K562 (cell line): ENCODE results near the gene FZD1. TPM values are rescaled to one million over a fixed set of nuclear protein-coding genes. Genes with fewer than 3 reads are reported as not detected.

Experiments used
- ERF ChIP-seq: fragments of 450-650 bp; formaldehyde crosslinking; IDR thresholded peaks from 2 replicates; pipeline ENCODE4 v1.4.0; 2020; ENCODE audit warnings: mild to moderate bottlenecking, mixed read lengths
- FUS ChIP-seq: fragments of 200-400 bp; formaldehyde crosslinking; optimal IDR thresholded peaks from 2 replicates; pipeline ENCODE3; 2017; ENCODE audit warnings: low read depth, low read length
- MAZ ChIP-seq, 2 experiments: fragments of 450-650 bp in 1 of 2; sonication (generic) in 1 of 2; formaldehyde crosslinking; IDR thresholded peaks in 1 of 2; conservative IDR thresholded peaks in 1 of 2; 2 replicates each; pipeline versions ENCODE4 v1.4.0 to v1.5.0; 2020; ENCODE audit warnings: mild to moderate bottlenecking in 1 of 2, missing genetic modification reagents in 1 of 2
- MED1 ChIP-seq: sonication (generic); formaldehyde crosslinking; IDR thresholded peaks from 2 replicates; pipeline ENCODE4 v1.8.1; 2023; ENCODE audit warnings: missing genetic modification reagents, borderline replicate concordance
- PHB ChIP-seq: fragments of 250-450 bp; sonication (Bioruptor Pico); IDR thresholded peaks from 2 replicates; pipeline ENCODE4 v1.5.0; 2021
- PTTG1 ChIP-seq: fragments of 450-650 bp; IDR thresholded peaks from 2 replicates; pipeline ENCODE4 v1.6.1; 2016; ENCODE audit warnings: low read depth, mild to moderate bottlenecking, missing genetic modification characterization, missing compliant biosample characterization
- PURB ChIP-seq: sonication (generic); formaldehyde crosslinking; IDR thresholded peaks from 2 replicates; pipeline ENCODE4 v1.9.0; 2021; ENCODE audit warnings: low read depth, mild to moderate bottlenecking, missing genetic modification reagents
- ZNF184 ChIP-seq: sonication (generic); formaldehyde crosslinking; IDR thresholded peaks from 2 replicates; pipeline ENCODE4 v1.5.0; 2020; ENCODE audit warnings: missing genetic modification reagents
- ZNF668 ChIP-seq: fragments of 250-450 bp; sonication (Bioruptor Pico); IDR thresholded peaks from 2 replicates; pipeline ENCODE4 v1.8.0; 2022; ENCODE audit warnings: mild to moderate bottlenecking, inconsistent platforms
- polyA plus RNA-seq, 8 experiments: library from polyadenylated mRNA; depleted of rRNA in 4 of 8; stranded (reverse) in 5 of 8; unstranded in 3 of 8; fragments of >200 nt; fragmentation: Nextera tagmentation in 2 of 8; fragmentation: Illumina TruSeq in 1 of 8; extraction: Ambion mirVana in 2 of 8; extraction: Trizol in 1 of 8; gene quantifications; 2 replicates each; pipeline versions ENCODE4 v1.2.1 to v1.2.3, GENCODE V29; 2011 to 2014; ENCODE audit warnings: inconsistent platforms in 1 of 8, missing spikeins in 1 of 8
- total RNA-seq, 7 experiments: library from RNA; depleted of rRNA in 6 of 7; stranded (reverse); fragments of >200 nt in 6 of 7; fragmentation: Illumina TruSeq in 2 of 7; extraction: Trizol in 2 of 7; gene quantifications; 2 replicates each; pipeline versions ENCODE4 v1.2.1 to v1.2.3, GENCODE V29; 2011 to 2021; ENCODE audit warnings: low replicate concordance in 1 of 7
- TF ChIP-seq, protein P1 (sequence below): fragments of 450-650 bp; IDR thresholded peaks from 2 replicates; pipeline ENCODE4 v1.7.0; 2016; ENCODE audit warnings: borderline replicate concordance
- TF ChIP-seq, protein P2 (sequence below): sonication (generic); formaldehyde crosslinking; IDR thresholded peaks from 2 replicates; pipeline ENCODE4 v1.8.0; 2022; ENCODE audit warnings: mild to moderate bottlenecking, missing genetic modification reagents, borderline replicate concordance
- TF ChIP-seq, protein P3 (sequence below): fragments of 250-450 bp; sonication (Bioruptor Pico); IDR thresholded peaks from 2 replicates; pipeline ENCODE4 v1.8.0; 2021; ENCODE audit warnings: mild to moderate bottlenecking, moderate library complexity
- TF ChIP-seq, protein P4 (sequence below): fragments of 450-650 bp; IDR thresholded peaks from 2 replicates; pipeline ENCODE4 v1.6.1; 2017; ENCODE audit warnings: mild to moderate bottlenecking, moderate library complexity
- TF ChIP-seq, protein P5 (sequence below): sonication (generic); formaldehyde crosslinking; IDR thresholded peaks from 2 replicates; pipeline ENCODE4 v1.8.0; 2023; ENCODE audit warnings: missing genetic modification reagents, mild to moderate bottlenecking, borderline replicate concordance

The FZD1 gene
- total and polyA plus RNA-seq, 9 of the 15 experiments (the other 6 are each of a cell fraction or from before 2014, with no cell fraction given): 0.25 to 5.1 (median 1.8) TPM

DNA sequence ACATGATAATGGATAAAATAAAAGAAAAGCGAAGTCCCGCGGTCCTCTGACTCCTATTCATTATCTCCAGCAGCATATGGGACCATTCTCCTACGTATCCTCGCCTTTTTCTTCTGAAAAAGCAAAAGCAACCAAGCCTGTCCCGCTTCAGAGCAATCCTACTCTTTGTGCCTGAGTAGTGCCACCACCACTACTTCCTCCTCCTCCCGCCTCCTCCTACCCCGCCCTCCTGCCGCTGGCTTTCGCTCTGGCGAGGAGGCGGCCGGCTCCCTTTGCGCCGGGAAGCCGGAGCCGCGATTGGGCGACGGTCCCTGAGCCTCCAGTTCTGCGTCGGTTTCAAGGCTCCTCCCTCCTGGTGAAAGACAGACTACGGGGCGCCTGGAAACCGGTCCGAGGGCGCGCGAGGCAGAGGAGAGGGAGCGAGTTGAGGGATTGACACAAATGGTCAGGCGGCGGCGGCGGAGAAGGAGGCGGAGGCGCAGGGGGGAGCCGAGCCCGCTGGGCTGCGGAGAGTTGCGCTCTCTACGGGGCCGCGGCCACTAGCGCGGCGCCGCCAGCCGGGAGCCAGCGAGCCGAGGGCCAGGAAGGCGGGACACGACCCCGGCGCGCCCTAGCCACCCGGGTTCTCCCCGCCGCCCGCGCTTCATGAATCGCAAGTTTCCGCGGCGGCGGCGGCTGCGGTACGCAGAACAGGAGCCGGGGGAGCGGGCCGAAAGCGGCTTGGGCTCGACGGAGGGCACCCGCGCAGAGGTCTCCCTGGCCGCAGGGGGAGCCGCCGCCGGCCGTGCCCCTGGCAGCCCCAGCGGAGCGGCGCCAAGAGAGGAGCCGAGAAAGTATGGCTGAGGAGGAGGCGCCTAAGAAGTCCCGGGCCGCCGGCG lies at the start of gene FZD1 (continued):
- TF ChIP-seq, protein P1, sequence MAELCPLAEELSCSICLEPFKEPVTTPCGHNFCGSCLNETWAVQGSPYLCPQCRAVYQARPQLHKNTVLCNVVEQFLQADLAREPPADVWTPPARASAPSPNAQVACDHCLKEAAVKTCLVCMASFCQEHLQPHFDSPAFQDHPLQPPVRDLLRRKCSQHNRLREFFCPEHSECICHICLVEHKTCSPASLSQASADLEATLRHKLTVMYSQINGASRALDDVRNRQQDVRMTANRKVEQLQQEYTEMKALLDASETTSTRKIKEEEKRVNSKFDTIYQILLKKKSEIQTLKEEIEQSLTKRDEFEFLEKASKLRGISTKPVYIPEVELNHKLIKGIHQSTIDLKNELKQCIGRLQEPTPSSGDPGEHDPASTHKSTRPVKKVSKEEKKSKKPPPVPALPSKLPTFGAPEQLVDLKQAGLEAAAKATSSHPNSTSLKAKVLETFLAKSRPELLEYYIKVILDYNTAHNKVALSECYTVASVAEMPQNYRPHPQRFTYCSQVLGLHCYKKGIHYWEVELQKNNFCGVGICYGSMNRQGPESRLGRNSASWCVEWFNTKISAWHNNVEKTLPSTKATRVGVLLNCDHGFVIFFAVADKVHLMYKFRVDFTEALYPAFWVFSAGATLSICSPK: no peak
- TF ChIP-seq PURB: no peak
- TF ChIP-seq, protein P2, sequence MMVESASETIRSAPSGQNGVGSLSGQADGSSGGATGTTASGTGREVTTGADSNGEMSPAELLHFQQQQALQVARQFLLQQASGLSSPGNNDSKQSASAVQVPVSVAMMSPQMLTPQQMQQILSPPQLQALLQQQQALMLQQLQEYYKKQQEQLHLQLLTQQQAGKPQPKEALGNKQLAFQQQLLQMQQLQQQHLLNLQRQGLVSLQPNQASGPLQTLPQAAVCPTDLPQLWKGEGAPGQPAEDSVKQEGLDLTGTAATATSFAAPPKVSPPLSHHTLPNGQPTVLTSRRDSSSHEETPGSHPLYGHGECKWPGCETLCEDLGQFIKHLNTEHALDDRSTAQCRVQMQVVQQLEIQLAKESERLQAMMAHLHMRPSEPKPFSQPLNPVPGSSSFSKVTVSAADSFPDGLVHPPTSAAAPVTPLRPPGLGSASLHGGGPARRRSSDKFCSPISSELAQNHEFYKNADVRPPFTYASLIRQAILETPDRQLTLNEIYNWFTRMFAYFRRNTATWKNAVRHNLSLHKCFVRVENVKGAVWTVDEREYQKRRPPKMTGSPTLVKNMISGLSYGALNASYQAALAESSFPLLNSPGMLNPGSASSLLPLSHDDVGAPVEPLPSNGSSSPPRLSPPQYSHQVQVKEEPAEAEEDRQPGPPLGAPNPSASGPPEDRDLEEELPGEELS: no peak
- TF ChIP-seq, protein P3, sequence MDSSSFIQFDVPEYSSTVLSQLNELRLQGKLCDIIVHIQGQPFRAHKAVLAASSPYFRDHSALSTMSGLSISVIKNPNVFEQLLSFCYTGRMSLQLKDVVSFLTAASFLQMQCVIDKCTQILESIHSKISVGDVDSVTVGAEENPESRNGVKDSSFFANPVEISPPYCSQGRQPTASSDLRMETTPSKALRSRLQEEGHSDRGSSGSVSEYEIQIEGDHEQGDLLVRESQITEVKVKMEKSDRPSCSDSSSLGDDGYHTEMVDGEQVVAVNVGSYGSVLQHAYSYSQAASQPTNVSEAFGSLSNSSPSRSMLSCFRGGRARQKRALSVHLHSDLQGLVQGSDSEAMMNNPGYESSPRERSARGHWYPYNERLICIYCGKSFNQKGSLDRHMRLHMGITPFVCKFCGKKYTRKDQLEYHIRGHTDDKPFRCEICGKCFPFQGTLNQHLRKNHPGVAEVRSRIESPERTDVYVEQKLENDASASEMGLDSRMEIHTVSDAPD: no peak
- peak; percentile 99 for TF ChIP-seq MAZ (CRISPR knock-in tag; conservative IDR thresholded peaks at IDR 0.05 in 1 of 2, IDR thresholded peaks at IDR 0.05 in 1 of 2)
- TF ChIP-seq MED1: no peak
- TF ChIP-seq, protein P4, sequence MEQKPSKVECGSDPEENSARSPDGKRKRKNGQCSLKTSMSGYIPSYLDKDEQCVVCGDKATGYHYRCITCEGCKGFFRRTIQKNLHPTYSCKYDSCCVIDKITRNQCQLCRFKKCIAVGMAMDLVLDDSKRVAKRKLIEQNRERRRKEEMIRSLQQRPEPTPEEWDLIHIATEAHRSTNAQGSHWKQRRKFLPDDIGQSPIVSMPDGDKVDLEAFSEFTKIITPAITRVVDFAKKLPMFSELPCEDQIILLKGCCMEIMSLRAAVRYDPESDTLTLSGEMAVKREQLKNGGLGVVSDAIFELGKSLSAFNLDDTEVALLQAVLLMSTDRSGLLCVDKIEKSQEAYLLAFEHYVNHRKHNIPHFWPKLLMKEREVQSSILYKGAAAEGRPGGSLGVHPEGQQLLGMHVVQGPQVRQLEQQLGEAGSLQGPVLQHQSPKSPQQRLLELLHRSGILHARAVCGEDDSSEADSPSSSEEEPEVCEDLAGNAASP: no peak
- no peak for TF ChIP-seq PHB
- TF ChIP-seq ZNF668 (CRISPR knock-in tag): no peak
- no peak for TF ChIP-seq ERF
- TF ChIP-seq ZNF184 (CRISPR knock-in tag): no peak
- TF ChIP-seq FUS: no peak
- TF ChIP-seq, protein P5, sequence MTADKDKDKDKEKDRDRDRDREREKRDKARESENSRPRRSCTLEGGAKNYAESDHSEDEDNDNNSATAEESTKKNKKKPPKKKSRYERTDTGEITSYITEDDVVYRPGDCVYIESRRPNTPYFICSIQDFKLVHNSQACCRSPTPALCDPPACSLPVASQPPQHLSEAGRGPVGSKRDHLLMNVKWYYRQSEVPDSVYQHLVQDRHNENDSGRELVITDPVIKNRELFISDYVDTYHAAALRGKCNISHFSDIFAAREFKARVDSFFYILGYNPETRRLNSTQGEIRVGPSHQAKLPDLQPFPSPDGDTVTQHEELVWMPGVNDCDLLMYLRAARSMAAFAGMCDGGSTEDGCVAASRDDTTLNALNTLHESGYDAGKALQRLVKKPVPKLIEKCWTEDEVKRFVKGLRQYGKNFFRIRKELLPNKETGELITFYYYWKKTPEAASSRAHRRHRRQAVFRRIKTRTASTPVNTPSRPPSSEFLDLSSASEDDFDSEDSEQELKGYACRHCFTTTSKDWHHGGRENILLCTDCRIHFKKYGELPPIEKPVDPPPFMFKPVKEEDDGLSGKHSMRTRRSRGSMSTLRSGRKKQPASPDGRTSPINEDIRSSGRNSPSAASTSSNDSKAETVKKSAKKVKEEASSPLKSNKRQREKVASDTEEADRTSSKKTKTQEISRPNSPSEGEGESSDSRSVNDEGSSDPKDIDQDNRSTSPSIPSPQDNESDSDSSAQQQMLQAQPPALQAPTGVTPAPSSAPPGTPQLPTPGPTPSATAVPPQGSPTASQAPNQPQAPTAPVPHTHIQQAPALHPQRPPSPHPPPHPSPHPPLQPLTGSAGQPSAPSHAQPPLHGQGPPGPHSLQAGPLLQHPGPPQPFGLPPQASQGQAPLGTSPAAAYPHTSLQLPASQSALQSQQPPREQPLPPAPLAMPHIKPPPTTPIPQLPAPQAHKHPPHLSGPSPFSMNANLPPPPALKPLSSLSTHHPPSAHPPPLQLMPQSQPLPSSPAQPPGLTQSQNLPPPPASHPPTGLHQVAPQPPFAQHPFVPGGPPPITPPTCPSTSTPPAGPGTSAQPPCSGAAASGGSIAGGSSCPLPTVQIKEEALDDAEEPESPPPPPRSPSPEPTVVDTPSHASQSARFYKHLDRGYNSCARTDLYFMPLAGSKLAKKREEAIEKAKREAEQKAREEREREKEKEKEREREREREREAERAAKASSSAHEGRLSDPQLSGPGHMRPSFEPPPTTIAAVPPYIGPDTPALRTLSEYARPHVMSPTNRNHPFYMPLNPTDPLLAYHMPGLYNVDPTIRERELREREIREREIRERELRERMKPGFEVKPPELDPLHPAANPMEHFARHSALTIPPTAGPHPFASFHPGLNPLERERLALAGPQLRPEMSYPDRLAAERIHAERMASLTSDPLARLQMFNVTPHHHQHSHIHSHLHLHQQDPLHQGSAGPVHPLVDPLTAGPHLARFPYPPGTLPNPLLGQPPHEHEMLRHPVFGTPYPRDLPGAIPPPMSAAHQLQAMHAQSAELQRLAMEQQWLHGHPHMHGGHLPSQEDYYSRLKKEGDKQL (CRISPR knock-in tag): no peak
- no peak for TF ChIP-seq PTTG1 (tag)
